ENCODE results near the gene TSSK6. TPM values are rescaled to one million over a fixed set of nuclear protein-coding genes. Genes with fewer than 3 reads are reported as not detected.

Gene TSSK6
- total and polyA plus RNA-seq, 4 experiments from 2014 or later: 1.1 to 10.4 (median 5.8) TPM

DNA sequence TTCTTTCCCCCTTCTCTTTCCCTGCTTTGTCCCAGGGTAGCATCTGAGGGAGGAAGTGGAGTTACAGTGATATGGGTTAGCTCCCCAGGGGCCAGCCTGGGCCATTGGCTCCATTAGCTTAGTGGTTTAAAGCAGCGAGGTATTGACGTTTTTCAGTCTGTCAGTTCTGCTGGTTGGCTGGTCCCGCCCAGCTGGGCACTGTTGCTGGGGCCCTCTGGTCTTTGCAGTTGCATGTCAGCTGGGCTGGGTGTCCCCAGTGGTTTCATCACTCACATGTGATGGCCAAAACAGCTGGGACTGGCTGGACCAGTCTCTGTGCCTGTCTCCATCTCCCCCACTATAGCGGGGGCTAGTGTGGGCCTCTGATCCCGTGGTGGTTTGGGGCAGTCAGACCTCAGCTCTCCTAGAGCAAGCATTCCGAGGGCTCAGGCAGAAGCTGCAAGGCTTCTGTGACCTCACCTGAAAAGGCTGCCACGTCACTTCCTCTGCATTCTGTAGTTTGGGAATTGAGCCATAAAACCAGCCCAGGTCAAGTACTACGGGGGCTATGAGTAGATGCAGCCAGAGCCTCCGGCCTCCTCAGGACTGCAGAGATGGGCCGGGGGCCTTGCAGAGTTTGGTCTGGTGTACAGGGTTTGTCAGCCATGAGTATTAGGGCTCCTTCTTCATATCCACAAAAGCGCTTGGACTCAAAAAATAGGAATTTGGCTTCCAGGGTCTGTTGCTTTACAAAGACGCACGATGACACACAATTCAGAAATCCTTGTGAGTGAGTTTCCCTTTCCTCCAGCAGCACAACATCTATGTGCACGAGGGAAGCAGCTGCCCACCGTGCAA lies 30.0 kb downstream of the TSSK6 start:
- Mint-ChIP-seq H3K9me3 (no peaks in the 10 kb centered on the region), H3K27ac (peak overlapping the region; percentile 49 to 100 (median 82)), H3K4me1 (peaks cover 31 to 86% (median 60%) of the 10 kb centered on the region in 4 donors), H3K36me3 (peaks cover 3 to 27% of the 10 kb centered on the region in 2 donors), H3K27me3 (no peaks in the 10 kb centered on the region), H3K4me3 (peak overlapping the region in 1 of 8 donors; percentile 25)
- no peak for DNase-seq
- intact Hi-C loops (cut with micrococcal nuclease): loop anchor here (5.0 kb wide), 1 partner anchor 38 kb away; no protein-coding TSS in a partner anchor
- H3K36me3 ChIP-seq (ENCODE audit: insufficient read depth, low read length): peaks cover 10% of the 10 kb centered on the region
- no peaks in the 10 kb centered on the region for H3K9me3 ChIP-seq (ENCODE audit: control insufficient read depth in 1 of 2, low read length in 2 of 2)
- no peak overlapping the region for H3K4me3 ChIP-seq (ENCODE audit: low read length in 2 of 2)
- ChIA-PET CTCF (ENCODE audit: partially characterized antibody) (interaction anchor here (1.2 kb wide), 1 partner anchor 80 kb away, joined by 3 read pairs; the partner anchor contains the start of gene GATAD2A), POLR2A (ENCODE audit: partially characterized antibody) (interaction anchor here (1.1 to 4.1 kb wide), 4 partner anchors 25 to 121 kb away, joined by 3 to 20 read pairs (median 4); partner anchors contain the start of gene GATAD2A)
- H3K4me1 ChIP-seq (ENCODE audit: insufficient read depth, low read length): peaks cover 66% of the 10 kb centered on the region
- H3K27ac ChIP-seq (ENCODE audit: low read depth, low read length): peak overlapping the region; percentile 3
- H3K27me3 ChIP-seq (ENCODE audit: insufficient read depth, low read length): no peaks in the 10 kb centered on the region

DNA sequence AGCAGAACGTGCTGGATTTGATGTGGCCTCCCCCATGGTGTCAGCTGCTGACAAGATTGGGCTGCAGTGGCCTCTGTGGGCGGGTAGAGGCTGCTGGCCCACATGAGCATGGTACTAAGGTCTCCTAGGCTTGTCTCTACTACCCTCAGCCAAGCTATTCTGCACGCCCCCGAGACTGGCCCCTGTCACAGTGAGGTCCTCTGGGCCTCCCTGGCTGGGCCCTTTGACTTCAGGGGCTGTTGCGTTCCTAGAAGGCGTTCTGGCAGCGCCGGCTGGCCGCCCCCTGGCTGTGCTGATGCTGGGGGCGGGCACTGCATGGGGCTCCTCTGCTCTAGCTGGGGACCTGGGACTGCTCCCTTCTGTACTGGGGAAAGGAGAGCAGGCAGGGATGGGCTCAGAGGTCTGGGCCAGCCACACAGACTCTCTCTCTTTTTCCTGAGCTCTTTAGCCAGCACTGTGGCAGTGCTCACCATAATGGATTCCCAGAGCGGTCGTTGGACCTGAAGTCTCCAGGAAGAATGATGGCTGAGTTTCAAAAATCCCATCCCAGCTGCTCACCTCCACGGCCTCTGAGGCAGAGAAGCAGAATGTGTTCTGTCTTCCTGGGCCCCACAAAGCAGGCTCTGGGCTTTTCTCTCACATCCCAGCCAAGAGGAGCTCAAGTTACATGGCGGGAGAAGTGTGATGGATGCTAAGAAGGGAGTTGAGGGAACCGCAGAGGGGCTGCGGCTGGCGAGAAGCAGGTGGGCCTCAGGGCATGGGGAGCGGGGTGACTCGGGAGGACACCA lies 32.3 kb downstream of the TSSK6 start:
- Mint-ChIP-seq H3K4me3 (no peak overlapping the region), H3K4me1 (peaks cover 18 to 80% (median 52%) of the 10 kb centered on the region in 4 donors), H3K27ac (peak overlapping the region; percentile 68 to 89 (median 69)), H3K9me3 (no peaks in the 10 kb centered on the region), H3K27me3 (no peaks in the 10 kb centered on the region), H3K36me3 (peaks cover 11 to 27% of the 10 kb centered on the region in 2 donors)
- intact Hi-C loops (cut with micrococcal nuclease): no loop called here
- DNase-seq: no peak
- ChIA-PET CTCF (ENCODE audit: partially characterized antibody) (interaction anchor here (0.6 to 1.2 kb wide), 3 partner anchors 49 to 119 kb away, joined by 3 read pairs; no protein-coding TSS in a partner anchor), POLR2A (ENCODE audit: partially characterized antibody) (interaction anchor here (1.4 to 4.1 kb wide), 2 partner anchors 23 to 78 kb away, joined by 3 to 20 read pairs; partner anchors contain the start of gene GATAD2A)
- Histone ChIP-seq H3K27ac (ENCODE audit: low read depth, low read length) (no peak overlapping the region), H3K36me3 (ENCODE audit: insufficient read depth, low read length) (peaks cover 15% of the 10 kb centered on the region), H3K9me3 (ENCODE audit: control insufficient read depth in 1 of 2, low read length in 2 of 2) (no peaks in the 10 kb centered on the region), H3K27me3 (ENCODE audit: insufficient read depth, low read length) (no peaks in the 10 kb centered on the region), H3K4me3 (ENCODE audit: low read length in 2 of 2) (no peak overlapping the region), H3K4me1 (ENCODE audit: insufficient read depth, low read length) (peaks cover 65% of the 10 kb centered on the region)

GRCh38 chr19:19480688-19481087 lies 34.7 kb downstream of the TSSK6 start:
- no peak overlapping the region for H3K27ac ChIP-seq (ENCODE audit: low read depth, low read length)
- intact Hi-C loops (cut with micrococcal nuclease): no loop called here
- ChIA-PET CTCF (ENCODE audit: partially characterized antibody) (interaction anchor here (0.8 to 1.9 kb wide), 4 partner anchors 10 to 66 kb away, joined by 3 to 8 read pairs (median 4); no protein-coding TSS in a partner anchor), POLR2A (ENCODE audit: partially characterized antibody) (interaction anchor here (2.0 kb wide), 1 partner anchor 75 kb away, joined by 7 read pairs; the partner anchor contains the start of gene GATAD2A)
- H3K4me1 Mint-ChIP-seq: peaks cover 31 to 81% (median 57%) of the 10 kb centered on the region in 4 donors
- no peak for DNase-seq
- H3K4me3 ChIP-seq (ENCODE audit: low read length in 2 of 2): no peak overlapping the region
- peaks cover 11 to 40% of the 10 kb centered on the region in 2 donors for H3K36me3 Mint-ChIP-seq
- no peak overlapping the region for H3K4me3 Mint-ChIP-seq
- H3K27me3 ChIP-seq (ENCODE audit: insufficient read depth, low read length): no peaks in the 10 kb centered on the region
- peaks cover 65% of the 10 kb centered on the region for H3K4me1 ChIP-seq (ENCODE audit: insufficient read depth, low read length)
- H3K27ac Mint-ChIP-seq: peak overlapping the region in 6 of 7 donors; percentile 49 to 85 (median 72)
- no peaks in the 10 kb centered on the region for H3K9me3 ChIP-seq (ENCODE audit: control insufficient read depth in 1 of 2, low read length in 2 of 2)
- H3K36me3 ChIP-seq (ENCODE audit: insufficient read depth, low read length): peaks cover 15% of the 10 kb centered on the region
- H3K9me3 Mint-ChIP-seq: no peaks in the 10 kb centered on the region
- no peaks in the 10 kb centered on the region for H3K27me3 Mint-ChIP-seq

- Histone ChIP-seq H3K36me3 (ENCODE audit: insufficient read depth, low read length) (peaks cover 19% of the 10 kb centered on the region), H3K4me3 (ENCODE audit: low read length in 2 of 2) (no peak overlapping the region), H3K27ac (ENCODE audit: low read depth, low read length) (no peak overlapping the region), H3K4me1 (ENCODE audit: insufficient read depth, low read length) (peaks cover 87% of the 10 kb centered on the region), H3K9me3 (ENCODE audit: control insufficient read depth in 1 of 2, low read length in 2 of 2) (no peaks in the 10 kb centered on the region), H3K27me3 (ENCODE audit: insufficient read depth, low read length) (no peaks in the 10 kb centered on the region)
- Mint-ChIP-seq H3K27ac (peak overlapping the region; percentile 63 to 90 (median 88)), H3K4me1 (peaks cover 48 to 86% (median 72%) of the 10 kb centered on the region in 4 donors), H3K36me3 (peaks cover 11 to 36% of the 10 kb centered on the region in 2 donors), H3K9me3 (no peaks in the 10 kb centered on the region), H3K4me3 (peak overlapping the region in 3 of 8 donors; percentile 28 to 35 (median 35)), H3K27me3 (no peaks in the 10 kb centered on the region)
- intact Hi-C loops (cut with micrococcal nuclease): no loop called here
- no peak for DNase-seq
- ChIA-PET POLR2A (ENCODE audit: partially characterized antibody) (interaction anchor here (0.7 to 1.1 kb wide), 2 partner anchors 10 to 93 kb away, joined by 3 to 5 read pairs; no protein-coding TSS in a partner anchor), CTCF (ENCODE audit: partially characterized antibody) (interaction anchor here (1.3 to 2.5 kb wide), 3 partner anchors 13 to 111 kb away, joined by 4 to 9 read pairs (median 8); no protein-coding TSS in a partner anchor)
Observed at GRCh38 chr19:19477705-19478383, 37.5 kb downstream of the TSSK6 start.

- ChIA-PET CTCF (ENCODE audit: partially characterized antibody) (interaction anchor here (0.6 to 2.5 kb wide), 11 partner anchors 9 to 111 kb away, joined by 3 to 9 read pairs (median 4); partner anchors contain the start of gene GATAD2A), POLR2A (ENCODE audit: partially characterized antibody) (interaction anchor here (0.9 to 2.8 kb wide), 5 partner anchors 13 to 91 kb away, joined by 3 to 18 read pairs (median 7); partner anchors contain the start of gene GATAD2A)
- H3K4me1 ChIP-seq (ENCODE audit: insufficient read depth, low read length): peaks cover 99% of the 10 kb centered on the region
- H3K4me3 Mint-ChIP-seq: peak overlapping the region in 7 of 8 donors; percentile 40 to 82 (median 60)
- H3K36me3 ChIP-seq (ENCODE audit: insufficient read depth, low read length): peaks cover 24% of the 10 kb centered on the region
- DNase-seq: peak in 2 of 5 donors; percentile 12 to 23
- peak overlapping the region; percentile 85 to 95 (median 88) for H3K27ac Mint-ChIP-seq
- no peaks in the 10 kb centered on the region for H3K27me3 ChIP-seq (ENCODE audit: insufficient read depth, low read length)
- intact Hi-C loops (cut with micrococcal nuclease): loop anchor here (2.0 kb wide), 1 partner anchor 15 kb away; no protein-coding TSS in a partner anchor
- peaks cover 15 to 40% of the 10 kb centered on the region in 2 donors for H3K36me3 Mint-ChIP-seq
- no peak overlapping the region for H3K4me3 ChIP-seq (ENCODE audit: low read length in 2 of 2)
- H3K27ac ChIP-seq (ENCODE audit: low read depth, low read length): peak overlapping the region; percentile 43
- no peaks in the 10 kb centered on the region for H3K9me3 Mint-ChIP-seq
- H3K4me1 Mint-ChIP-seq: peaks cover 57 to 95% (median 81%) of the 10 kb centered on the region in 4 donors
- no peaks in the 10 kb centered on the region for H3K27me3 Mint-ChIP-seq
- no peaks in the 10 kb centered on the region for H3K9me3 ChIP-seq (ENCODE audit: control insufficient read depth in 1 of 2, low read length in 2 of 2)
Observed at GRCh38 chr19:19475849-19476828, 39.2 kb downstream of the TSSK6 start.
